DND-41 (cell line): ENCODE data around the gene KCNMA1.

Experiments used
- EZH2 ChIP-seq: IDR thresholded peaks from 3 replicates; pipeline ENCODE4 v1.6.1; 2012; ENCODE audit warnings: borderline replicate concordance, low read depth, mild to moderate bottlenecking, moderate library complexity, low read length, inconsistent platforms; ENCODE audit not compliant: severe bottlenecking
- TF ChIP-seq, protein P1 (sequence below): IDR thresholded peaks from 2 replicates; pipeline ENCODE4 v1.5.1; 2012; ENCODE audit warnings: borderline replicate concordance, low read length, moderate library complexity, mild to moderate bottlenecking; ENCODE audit not compliant: poor library complexity, severe bottlenecking; ENCODE audit errors: extremely low read depth

GRCh38 chr10:77252380-77253146 lies 385.0 kb downstream of the KCNMA1 start:
- TF ChIP-seq, protein P1, sequence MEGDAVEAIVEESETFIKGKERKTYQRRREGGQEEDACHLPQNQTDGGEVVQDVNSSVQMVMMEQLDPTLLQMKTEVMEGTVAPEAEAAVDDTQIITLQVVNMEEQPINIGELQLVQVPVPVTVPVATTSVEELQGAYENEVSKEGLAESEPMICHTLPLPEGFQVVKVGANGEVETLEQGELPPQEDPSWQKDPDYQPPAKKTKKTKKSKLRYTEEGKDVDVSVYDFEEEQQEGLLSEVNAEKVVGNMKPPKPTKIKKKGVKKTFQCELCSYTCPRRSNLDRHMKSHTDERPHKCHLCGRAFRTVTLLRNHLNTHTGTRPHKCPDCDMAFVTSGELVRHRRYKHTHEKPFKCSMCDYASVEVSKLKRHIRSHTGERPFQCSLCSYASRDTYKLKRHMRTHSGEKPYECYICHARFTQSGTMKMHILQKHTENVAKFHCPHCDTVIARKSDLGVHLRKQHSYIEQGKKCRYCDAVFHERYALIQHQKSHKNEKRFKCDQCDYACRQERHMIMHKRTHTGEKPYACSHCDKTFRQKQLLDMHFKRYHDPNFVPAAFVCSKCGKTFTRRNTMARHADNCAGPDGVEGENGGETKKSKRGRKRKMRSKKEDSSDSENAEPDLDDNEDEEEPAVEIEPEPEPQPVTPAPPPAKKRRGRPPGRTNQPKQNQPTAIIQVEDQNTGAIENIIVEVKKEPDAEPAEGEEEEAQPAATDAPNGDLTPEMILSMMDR: no peak
- TF ChIP-seq EZH2: no peak
